ENCODE measurements around the gene TRAPPC12.

TRAPPC12 gene

GRCh38 chr2:3462493-3463104, 83.1 kb downstream of the TRAPPC12 start:
- H3K4me3 ChIP-seq (ENCODE audit: low read depth, low read length): no peak overlapping the region
- TF ChIP-seq CTCF (IDR thresholded peaks at IDR 0.05; ENCODE audit: control insufficient read depth, extremely low read depth, insufficient read depth): no peak
- no peak for DNase-seq (ENCODE audit: low read depth)

GRCh38 chr2:3463186-3463835, 83.8 kb downstream of the TRAPPC12 start:
- no peak for DNase-seq (ENCODE audit: low read depth)
- TF ChIP-seq CTCF (IDR thresholded peaks at IDR 0.05; ENCODE audit: control insufficient read depth, extremely low read depth, insufficient read depth): no peak

GRCh38 chr2:3463944-3464343, 84.5 kb downstream of the TRAPPC12 start:
- no peak for DNase-seq (ENCODE audit: low read depth)
- no peak overlapping the region for H3K4me3 ChIP-seq (ENCODE audit: low read depth, low read length)
- TF ChIP-seq CTCF (IDR thresholded peaks at IDR 0.05; ENCODE audit: control insufficient read depth, extremely low read depth, insufficient read depth): no peak

More at GRCh38 chr2:3463186-3463835, 83.8 kb downstream of the TRAPPC12 start:
- H3K4me3 ChIP-seq (ENCODE audit: low read depth, low read length): no peak overlapping the region

- no peak overlapping the region for H3K4me3 ChIP-seq (ENCODE audit: low read depth, low read length)
- no peak for TF ChIP-seq CTCF (IDR thresholded peaks at IDR 0.05; ENCODE audit: control insufficient read depth, extremely low read depth, insufficient read depth)
- no peak for DNase-seq (ENCODE audit: low read depth)
These were observed 85.0 kb downstream of the TRAPPC12 start for GRCh38 chr2:3464401-3465005.

- no peak for DNase-seq (ENCODE audit: low read depth)
- no peak overlapping the region for H3K4me3 ChIP-seq (ENCODE audit: low read depth, low read length)
- no peak for TF ChIP-seq CTCF (IDR thresholded peaks at IDR 0.05; ENCODE audit: control insufficient read depth, extremely low read depth, insufficient read depth)
These were observed 85.8 kb downstream of the TRAPPC12 start for GRCh38 chr2:3465328-3465727.

GRCh38 chr2:3465844-3466481, 86.5 kb downstream of the TRAPPC12 start:
- no peak overlapping the region for H3K4me3 ChIP-seq (ENCODE audit: low read depth, low read length)
- no peak for DNase-seq (ENCODE audit: low read depth)
- no peak for TF ChIP-seq CTCF (IDR thresholded peaks at IDR 0.05; ENCODE audit: control insufficient read depth, extremely low read depth, insufficient read depth)
